ES-I3 (cell line): ENCODE measurements around the gene KRT23.
"Not testable (repeated sequence)": the region's sequence is repeated elsewhere in the genome, so short reads cannot be mapped to it uniquely, and the experiment has no call there.

Experiments used
- H3K36me3 ChIP-seq: 2 replicates; pipeline ENCODE4 v1.6.1; 2013; ENCODE audit warnings: mild to moderate bottlenecking, low read length, control low read depth, moderate library complexity; ENCODE audit not compliant: insufficient read depth
- H3K4me1 ChIP-seq: 2 replicates; pipeline ENCODE4 v1.6.1; 2013; ENCODE audit warnings: mild to moderate bottlenecking, control low read depth, low read length; ENCODE audit not compliant: insufficient read depth
- H3K9ac ChIP-seq: 2 replicates; pipeline ENCODE4 v1.6.1; 2013; ENCODE audit warnings: low read depth, mild to moderate bottlenecking, low read length, moderate library complexity
- H3K9me3 ChIP-seq: 2 replicates; pipeline ENCODE4 v1.6.1; 2013; ENCODE audit warnings: mild to moderate bottlenecking, low read length, moderate library complexity; ENCODE audit not compliant: control insufficient read depth, insufficient read depth

The KRT23 gene

DNA sequence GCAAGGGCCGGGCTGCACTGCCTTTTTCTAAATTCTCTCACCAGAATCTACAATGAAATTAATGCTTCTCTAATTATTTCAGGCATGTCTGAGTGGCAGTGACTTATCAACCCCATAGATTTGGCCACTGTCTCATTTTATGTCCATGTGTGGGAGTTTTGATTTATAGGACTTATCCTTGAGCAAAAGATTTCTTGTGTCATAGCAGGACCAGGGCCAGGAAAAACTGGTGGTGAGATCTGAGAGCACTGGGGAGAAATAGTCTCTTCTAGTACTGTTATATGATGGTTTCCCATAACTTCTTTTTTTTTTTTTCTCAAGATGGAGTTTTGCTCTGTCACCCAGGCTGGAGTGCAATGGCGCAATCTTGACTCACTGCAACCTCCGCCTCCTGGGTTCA, 1.5 kb upstream of the KRT23 start:
- no peak overlapping the region for H3K9ac ChIP-seq

DNA sequence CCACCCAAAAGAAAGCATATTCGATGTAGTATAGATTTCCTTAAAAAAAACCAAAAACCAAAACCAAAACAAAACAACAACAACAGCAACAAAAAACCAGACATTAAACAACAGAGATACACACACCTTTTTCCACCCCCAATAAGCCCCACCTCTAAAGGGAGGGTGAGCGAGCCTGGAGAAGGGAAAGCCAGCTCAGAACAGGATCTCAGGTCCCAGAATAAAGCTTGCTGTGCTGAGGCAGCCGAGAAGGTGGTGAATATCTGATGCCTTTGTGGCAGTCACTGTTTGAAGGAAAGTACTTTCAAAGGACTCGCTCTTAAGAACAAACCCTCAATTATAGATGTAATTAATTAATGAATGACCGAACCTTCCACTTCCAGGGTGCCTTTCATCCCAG, 470 bp downstream of the KRT23 start:
- H3K9ac ChIP-seq: no peak overlapping the region
- H3K4me1 ChIP-seq: peaks cover 8% of the 10 kb centered on the region
- no peaks in the 10 kb centered on the region for H3K36me3 ChIP-seq
- no peaks in the 10 kb centered on the region for H3K9me3 ChIP-seq

More for the DNA sequence above, 1.5 kb upstream of the KRT23 start:
- H3K36me3 ChIP-seq: no peaks in the 10 kb centered on the region
- H3K9me3 ChIP-seq: no peaks in the 10 kb centered on the region
- H3K4me1 ChIP-seq: peaks cover 8% of the 10 kb centered on the region

DNA sequence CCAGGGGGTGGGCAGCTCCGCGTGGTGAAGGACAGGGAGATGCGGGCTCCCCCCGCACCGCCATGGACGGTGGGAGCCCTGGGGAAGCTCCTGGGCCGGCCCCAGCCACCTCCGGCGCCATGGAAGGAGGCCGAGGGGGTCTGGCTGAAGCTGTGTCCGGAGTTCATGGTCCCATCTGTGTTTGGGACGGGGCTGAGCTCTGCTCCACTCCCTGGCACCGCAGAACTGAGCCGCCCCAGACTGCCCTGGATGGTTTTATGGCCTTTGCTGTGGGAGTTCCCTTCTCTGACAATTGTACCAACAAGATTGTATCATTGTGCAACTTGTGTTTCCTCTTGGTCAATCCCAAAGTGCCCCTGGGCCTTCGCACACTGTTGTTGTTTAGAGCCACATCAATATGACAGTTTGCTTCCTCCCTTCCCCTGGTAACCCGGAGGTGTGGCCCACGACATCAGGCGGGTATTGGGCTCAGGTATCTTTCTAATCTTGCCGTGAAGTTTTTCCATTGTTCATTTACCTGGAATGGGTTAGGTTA, 942 bp downstream of the KRT23 start:
- Histone ChIP-seq H3K9me3 (no peaks in the 10 kb centered on the region), H3K9ac (no peak overlapping the region), H3K4me1 (peaks cover 8% of the 10 kb centered on the region), H3K36me3 (no peaks in the 10 kb centered on the region)

DNA sequence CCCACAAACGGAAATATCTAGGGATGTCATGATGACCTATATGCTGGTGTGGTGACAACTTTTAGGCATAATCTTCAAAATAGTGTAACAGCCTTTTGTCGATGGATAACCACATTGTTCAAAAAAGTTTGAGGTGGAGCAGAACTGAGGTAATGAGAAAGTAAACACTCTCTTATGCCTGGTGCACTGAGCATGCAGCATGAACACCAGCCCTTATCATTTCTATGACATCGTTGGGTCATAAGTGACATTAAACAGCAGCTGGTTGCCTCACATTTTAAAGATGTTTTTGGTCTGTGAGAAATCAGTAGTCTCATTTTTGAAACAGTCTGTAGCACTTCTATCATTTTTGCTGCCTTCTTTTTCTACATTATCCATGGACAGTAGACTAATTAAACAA, 1.8 kb downstream of the KRT23 start:
- Histone ChIP-seq H3K9ac (no peak overlapping the region), H3K36me3 (no peaks in the 10 kb centered on the region), H3K9me3 (no peaks in the 10 kb centered on the region), H3K4me1 (peaks cover 8% of the 10 kb centered on the region)

DNA sequence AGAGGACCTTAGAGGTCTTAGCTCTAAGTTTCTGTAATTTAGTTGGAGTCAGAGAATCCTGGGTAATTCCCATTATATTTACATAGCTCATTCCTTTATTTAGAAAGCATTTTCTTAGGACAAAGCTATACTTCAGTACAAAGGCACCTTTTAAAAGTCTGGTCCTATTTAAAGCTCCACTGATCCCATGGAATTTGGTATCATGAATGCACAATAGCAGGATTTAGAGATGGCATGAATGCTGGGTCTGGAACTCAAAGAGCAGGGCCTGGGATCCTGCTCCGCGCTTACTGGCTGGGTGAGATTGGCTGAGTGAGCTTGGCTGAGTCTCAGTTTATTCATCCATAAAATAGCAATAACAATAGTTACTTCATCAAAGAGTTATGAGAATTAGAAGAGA, 4.8 kb downstream of the KRT23 start:
- peaks cover 8% of the 10 kb centered on the region for H3K4me1 ChIP-seq
- H3K36me3 ChIP-seq: no peaks in the 10 kb centered on the region
- no peaks in the 10 kb centered on the region for H3K9me3 ChIP-seq
- no peak overlapping the region for H3K9ac ChIP-seq

DNA sequence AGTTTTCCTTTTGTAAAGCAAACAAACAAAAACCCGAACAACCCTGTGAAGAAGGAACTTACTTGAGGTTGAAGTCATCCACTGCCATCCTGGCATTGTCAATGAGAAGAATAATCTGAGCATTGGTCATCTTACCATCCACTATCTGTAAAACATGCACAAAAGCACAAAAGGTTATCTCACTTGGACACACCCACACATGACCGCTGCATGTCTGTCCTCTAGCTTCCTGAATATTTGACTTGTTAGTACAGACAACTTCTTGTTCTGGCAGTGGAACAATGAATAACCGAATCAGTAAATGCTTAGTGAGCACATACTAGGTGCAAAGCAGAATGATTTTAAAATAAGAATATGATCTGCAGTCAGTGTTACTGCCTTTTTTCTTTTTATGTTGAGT, 6.1 kb downstream of the KRT23 start:
- Histone ChIP-seq H3K9me3 (no peaks in the 10 kb centered on the region), H3K9ac (no peak overlapping the region), H3K4me1 (0 out of 2 replicates have a peak, but pooled peaks cover 1% of the 10 kb centered on the region), H3K36me3 (no peaks in the 10 kb centered on the region)

DNA sequence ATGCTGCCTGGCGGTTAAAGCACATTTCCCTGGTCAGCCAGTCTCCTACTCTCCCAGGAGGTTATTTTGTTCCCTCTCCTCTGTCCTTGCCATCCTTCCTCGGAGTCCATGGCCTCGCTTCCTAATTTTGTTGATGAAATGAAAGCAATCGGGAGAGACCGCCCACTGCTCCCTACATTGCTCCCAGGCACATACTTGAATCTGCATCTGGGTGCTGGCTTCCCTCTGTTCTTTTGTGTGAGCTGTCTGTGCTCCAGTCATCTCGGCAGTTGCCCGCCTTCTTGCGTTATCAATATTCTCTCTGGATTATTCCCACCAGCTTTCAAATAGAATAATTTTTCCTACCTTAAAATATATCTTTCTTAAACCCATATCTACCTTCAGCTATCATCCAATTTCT, 11.1 kb downstream of the KRT23 start:
- Histone ChIP-seq H3K4me1 (peaks cover 8% of the 10 kb centered on the region; the same call in 1 of the 2 replicates), H3K9me3 (no peaks in the 10 kb centered on the region), H3K9ac (peak overlapping the region; percentile 22; the same call in 1 of the 2 replicates), H3K36me3 (no peaks in the 10 kb centered on the region)

DNA sequence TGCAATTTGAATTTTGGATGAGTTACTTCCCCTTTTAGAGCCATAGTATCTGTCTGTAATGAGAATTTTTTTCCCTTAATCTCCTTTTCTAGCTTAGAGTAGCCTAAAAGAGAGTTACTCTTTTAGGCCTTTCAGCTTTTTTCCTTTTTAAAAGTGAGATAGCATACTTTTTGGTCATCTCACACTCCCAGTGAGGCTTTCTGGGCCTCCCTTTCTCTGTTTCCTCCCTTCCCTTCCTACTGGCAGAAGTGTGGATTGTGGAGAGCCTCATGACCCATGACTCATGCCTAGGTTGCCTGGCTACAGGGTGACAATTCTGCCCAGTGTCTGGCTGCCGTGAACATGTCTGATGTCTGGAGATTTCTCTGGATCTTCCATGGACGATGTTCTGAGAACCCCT, 15.2 kb downstream of the KRT23 start:
- Histone ChIP-seq H3K9me3 (no peaks in the 10 kb centered on the region), H3K4me1 (peaks cover 8% of the 10 kb centered on the region; the same call in 1 of the 2 replicates), H3K9ac (no peak overlapping the region), H3K36me3 (no peaks in the 10 kb centered on the region)

DNA sequence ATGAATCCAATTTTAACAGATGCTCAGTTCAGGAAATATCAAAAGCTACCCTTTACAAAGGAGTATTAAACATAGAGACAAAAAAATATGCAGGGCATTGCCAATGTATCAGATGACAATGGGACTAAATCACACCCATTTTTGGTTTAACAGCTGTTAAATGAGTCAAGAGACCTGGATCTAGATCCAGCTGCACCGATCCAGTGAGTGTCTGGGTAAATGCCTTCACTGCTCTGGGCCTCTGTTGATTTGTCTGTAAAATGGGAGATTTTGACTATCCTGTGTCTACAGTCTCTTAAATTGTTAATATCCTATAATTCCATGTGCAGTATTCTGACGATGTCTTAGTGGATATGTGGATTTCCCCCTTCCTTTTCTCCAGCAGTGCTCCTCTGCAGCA, 16.4 kb downstream of the KRT23 start:
- Histone ChIP-seq H3K4me1 (peaks cover 4% of the 10 kb centered on the region; the same call in 1 of the 2 replicates), H3K9me3 (no peaks in the 10 kb centered on the region), H3K36me3 (no peaks in the 10 kb centered on the region), H3K9ac (no peak overlapping the region)

DNA sequence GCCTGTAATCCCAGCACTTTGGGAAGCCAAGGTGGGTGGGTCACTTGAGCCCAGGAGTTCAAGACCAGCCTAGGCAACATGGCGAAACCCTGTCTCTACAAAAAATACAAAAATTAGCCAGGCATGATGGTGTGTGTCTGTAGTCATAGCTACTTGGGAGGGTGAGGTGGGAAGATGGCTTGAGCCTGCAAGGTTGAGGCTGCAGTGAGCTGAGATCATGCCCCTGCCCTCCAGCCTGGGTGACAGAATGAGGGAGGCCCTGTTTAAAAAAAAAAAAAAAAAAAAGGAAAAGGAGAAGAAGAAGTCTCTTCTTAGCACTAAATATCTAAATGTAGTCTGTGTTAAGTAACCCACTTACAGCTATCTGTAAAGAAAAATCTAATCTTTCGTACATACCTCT, 20.3 kb downstream of the KRT23 start:
- H3K9ac ChIP-seq, H3K9me3 ChIP-seq, H3K36me3 ChIP-seq, H3K4me1 ChIP-seq: not testable (repeated sequence)

DNA sequence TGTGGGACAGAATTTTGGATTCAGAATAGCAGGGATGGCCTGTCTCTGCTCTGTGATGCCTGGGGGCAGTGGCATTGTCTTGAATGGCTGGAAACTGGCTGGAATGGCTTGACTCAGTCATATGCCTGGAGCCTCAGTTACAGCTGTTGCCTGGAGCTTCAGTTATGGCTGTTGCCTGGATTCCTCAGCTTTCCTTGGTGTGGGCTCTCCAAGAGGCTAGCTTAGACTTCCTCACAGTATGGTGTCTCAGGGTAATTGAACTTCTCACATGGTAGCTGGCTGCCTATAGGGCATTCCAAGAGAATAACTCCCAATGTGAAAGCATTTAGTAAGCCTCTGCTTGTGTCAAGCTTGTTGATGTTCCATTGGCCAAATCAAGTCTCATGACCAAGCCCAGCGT, 21.1 kb downstream of the KRT23 start:
- H3K9ac ChIP-seq: no peak overlapping the region

DNA sequence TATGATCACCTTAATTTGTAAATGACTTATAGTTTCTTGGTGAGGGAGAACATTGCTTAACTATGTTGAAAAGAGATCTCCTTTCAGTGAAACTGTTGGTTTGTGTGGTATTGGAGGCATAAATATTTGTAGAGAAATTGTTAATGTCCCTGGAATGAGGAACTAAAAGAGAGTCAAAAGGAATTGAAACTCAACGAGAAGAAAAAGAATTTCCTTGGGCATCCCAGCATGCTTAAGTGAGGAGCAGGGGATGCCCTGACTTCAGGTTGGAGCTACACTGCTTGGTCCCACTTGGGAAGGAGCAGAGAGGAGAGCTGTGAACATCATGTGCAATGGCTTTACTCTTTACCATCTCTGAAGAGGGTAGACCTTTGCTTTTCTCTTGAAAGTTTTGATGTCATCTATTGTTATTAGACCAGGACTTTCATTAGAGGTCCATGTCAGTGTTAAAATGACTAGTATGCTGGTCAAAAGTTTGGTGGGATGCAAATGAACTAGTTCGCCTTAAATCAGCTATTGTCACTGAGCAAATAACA, 21.7 kb downstream of the KRT23 start:
- Histone ChIP-seq H3K9ac (no peak overlapping the region), H3K9me3 (no peaks in the 10 kb centered on the region), H3K4me1 (0 out of 2 replicates have a peak, but pooled peaks cover 6% of the 10 kb centered on the region), H3K36me3 (no peaks in the 10 kb centered on the region; the same call in 1 of the 2 replicates)

More for the DNA sequence above, 21.1 kb downstream of the KRT23 start:
- 0 out of 2 replicates have a peak, but pooled peaks cover 6% of the 10 kb centered on the region for H3K4me1 ChIP-seq
- no peaks in the 10 kb centered on the region; the same call in 1 of the 2 replicates for H3K36me3 ChIP-seq
- no peaks in the 10 kb centered on the region for H3K9me3 ChIP-seq

DNA sequence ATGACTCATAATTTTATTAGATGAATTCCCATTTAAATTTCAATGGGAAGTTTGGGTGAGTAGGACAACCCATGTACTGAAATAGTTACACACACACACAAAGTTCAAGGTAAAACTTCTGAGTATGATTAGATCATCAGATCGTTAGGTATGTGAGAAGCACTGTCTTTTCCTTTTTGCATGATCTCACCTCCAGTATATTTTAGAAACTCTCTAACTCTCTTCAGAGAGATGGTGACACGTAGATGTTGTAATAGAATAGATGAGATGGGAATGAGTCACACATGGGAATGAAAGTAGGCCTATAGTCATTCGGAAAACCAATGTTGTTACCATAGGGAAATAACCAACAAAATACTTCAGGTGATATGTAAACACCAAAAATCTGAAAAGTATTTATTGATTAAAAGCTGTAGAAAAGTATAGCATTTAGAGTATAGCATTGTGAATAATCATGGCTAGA, 22.2 kb downstream of the KRT23 start:
- 0 out of 2 replicates have a peak, but pooled peaks cover 6% of the 10 kb centered on the region for H3K4me1 ChIP-seq
- no peak overlapping the region for H3K9ac ChIP-seq
- no peaks in the 10 kb centered on the region for H3K9me3 ChIP-seq
- H3K36me3 ChIP-seq: no peaks in the 10 kb centered on the region; the same call in 1 of the 2 replicates

DNA sequence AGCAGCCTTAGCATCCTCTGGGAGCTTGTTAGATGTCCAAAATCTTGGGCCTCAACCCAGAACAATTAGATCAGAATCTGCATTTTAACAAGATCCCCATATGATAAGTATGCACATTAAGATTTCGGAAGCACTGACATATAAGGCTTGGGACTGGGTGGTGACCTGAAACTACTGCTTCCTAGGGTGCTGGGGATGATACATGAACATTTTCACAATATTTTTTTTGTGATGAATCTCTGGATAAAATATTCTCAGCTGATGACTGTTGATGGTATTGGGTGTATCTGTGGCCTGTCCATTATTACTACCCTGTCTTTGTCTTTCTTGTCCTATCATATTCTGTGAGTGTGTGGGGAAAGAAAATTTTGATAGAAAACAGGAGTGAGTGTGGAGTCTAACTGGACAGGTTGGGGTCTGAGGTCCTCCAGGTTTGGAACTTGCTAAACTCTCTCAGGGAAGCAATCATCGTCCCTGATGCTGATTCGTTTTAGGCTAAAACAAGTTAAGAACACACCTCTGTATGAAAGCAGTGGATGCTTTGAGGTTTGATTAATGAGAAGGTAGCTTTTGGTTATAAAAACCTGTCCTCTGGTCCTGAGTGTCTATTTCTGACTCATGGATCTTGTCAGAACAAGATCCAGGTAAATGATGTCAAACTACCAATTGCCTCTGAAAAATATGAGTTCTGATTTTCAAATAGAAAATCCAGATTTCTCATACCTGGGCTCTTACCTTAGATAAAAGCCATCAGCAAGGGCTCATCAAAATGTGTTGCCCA, 23.2 kb downstream of the KRT23 start:
- no peaks in the 10 kb centered on the region; the same call in 1 of the 2 replicates for H3K36me3 ChIP-seq
- no peaks in the 10 kb centered on the region for H3K9me3 ChIP-seq
- 0 out of 2 replicates have a peak, but pooled peaks cover 6% of the 10 kb centered on the region for H3K4me1 ChIP-seq
- H3K9ac ChIP-seq: no peak overlapping the region
